ENCODE results near the gene IQSEC1. TPM values are rescaled to one million over a fixed set of nuclear protein-coding genes. Genes with fewer than 3 reads are reported as not detected.

Gene IQSEC1
- total RNA-seq, 2 experiments from 2014 or later: 20.1 to 22.2 TPM

- DNase-seq: no peak
- Mint-ChIP-seq H3K4me3 (no peak overlapping the region), H3K27ac (peak overlapping the region; percentile 5), H3K27me3 (no peaks in the 10 kb centered on the region), H3K9me3 (no peaks in the 10 kb centered on the region), H3K4me1 (peaks cover 55% of the 10 kb centered on the region), H3K36me3 (peaks cover 20% of the 10 kb centered on the region)
These were observed 75.8 kb downstream of the IQSEC1 start for GRCh38 chr3:12997387-12997786.

GRCh38 chr3:12996181-12996506 lies 77.1 kb downstream of the IQSEC1 start:
- Mint-ChIP-seq H3K4me1 (peaks cover 50% of the 10 kb centered on the region), H3K27ac (peak overlapping the region; percentile 51), H3K27me3 (no peaks in the 10 kb centered on the region), H3K9me3 (no peaks in the 10 kb centered on the region), H3K36me3 (peaks cover 15% of the 10 kb centered on the region), H3K4me3 (no peak overlapping the region)
- DNase-seq: no peak

GRCh38 chr3:12995389-12996180 lies 77.6 kb downstream of the IQSEC1 start:
- Mint-ChIP-seq H3K27me3 (no peaks in the 10 kb centered on the region), H3K9me3 (no peaks in the 10 kb centered on the region), H3K36me3 (peaks cover 14% of the 10 kb centered on the region), H3K27ac (peak overlapping the region; percentile 92), H3K4me3 (peak overlapping the region; percentile 86), H3K4me1 (peaks cover 55% of the 10 kb centered on the region)
- DNase-seq: no peak

GRCh38 chr3:12994607-12995388 lies 78.4 kb downstream of the IQSEC1 start:
- H3K27ac Mint-ChIP-seq: peak overlapping the region; percentile 92
- no peaks in the 10 kb centered on the region for H3K9me3 Mint-ChIP-seq

GRCh38 chr3:12994357-12994606 lies 78.9 kb downstream of the IQSEC1 start:
- H3K4me3 Mint-ChIP-seq: peak overlapping the region; percentile 86
- peaks cover 12% of the 10 kb centered on the region for H3K36me3 Mint-ChIP-seq
- peaks cover 52% of the 10 kb centered on the region for H3K4me1 Mint-ChIP-seq
- no peaks in the 10 kb centered on the region for H3K9me3 Mint-ChIP-seq
- H3K27me3 Mint-ChIP-seq: no peaks in the 10 kb centered on the region
- H3K27ac Mint-ChIP-seq: no peak overlapping the region
- no peak for DNase-seq

More at GRCh38 chr3:12994607-12995388, 78.4 kb downstream of the IQSEC1 start:
- no peaks in the 10 kb centered on the region for H3K27me3 Mint-ChIP-seq
- peak overlapping the region; percentile 86 for H3K4me3 Mint-ChIP-seq
- peaks cover 12% of the 10 kb centered on the region for H3K36me3 Mint-ChIP-seq
- H3K4me1 Mint-ChIP-seq: peaks cover 53% of the 10 kb centered on the region
- peak; percentile 92 for DNase-seq

- Mint-ChIP-seq H3K4me1 (peaks cover 51% of the 10 kb centered on the region), H3K27ac (no peak overlapping the region), H3K27me3 (no peaks in the 10 kb centered on the region), H3K36me3 (peaks cover 10% of the 10 kb centered on the region), H3K9me3 (no peaks in the 10 kb centered on the region), H3K4me3 (peak overlapping the region; percentile 86)
- peak; percentile 37 for DNase-seq
These were observed 79.5 kb downstream of the IQSEC1 start for GRCh38 chr3:12993517-12994356.

GRCh38 chr3:12992629-12993516 lies 80.4 kb downstream of the IQSEC1 start:
- Mint-ChIP-seq H3K4me1 (peaks cover 48% of the 10 kb centered on the region), H3K27me3 (no peaks in the 10 kb centered on the region), H3K9me3 (no peaks in the 10 kb centered on the region), H3K4me3 (peak overlapping the region; percentile 51), H3K27ac (peak overlapping the region; percentile 25), H3K36me3 (peaks cover 4% of the 10 kb centered on the region)
- DNase-seq: peak; percentile 53

- H3K27me3 Mint-ChIP-seq: no peaks in the 10 kb centered on the region
- H3K4me1 Mint-ChIP-seq: peaks cover 48% of the 10 kb centered on the region
- H3K4me3 Mint-ChIP-seq: no peak overlapping the region
- H3K27ac Mint-ChIP-seq: no peak overlapping the region
- H3K9me3 Mint-ChIP-seq: no peaks in the 10 kb centered on the region
- H3K36me3 Mint-ChIP-seq: peaks cover 6% of the 10 kb centered on the region
- no peak for DNase-seq
These were observed 81.4 kb downstream of the IQSEC1 start for GRCh38 chr3:12991861-12992281.

- peaks cover 6% of the 10 kb centered on the region for H3K36me3 Mint-ChIP-seq
- H3K4me3 Mint-ChIP-seq: no peak overlapping the region
- peaks cover 44% of the 10 kb centered on the region for H3K4me1 Mint-ChIP-seq
- H3K27ac Mint-ChIP-seq: no peak overlapping the region
- DNase-seq: no peak
- no peaks in the 10 kb centered on the region for H3K27me3 Mint-ChIP-seq
- no peaks in the 10 kb centered on the region for H3K9me3 Mint-ChIP-seq
These were observed 81.8 kb downstream of the IQSEC1 start for GRCh38 chr3:12991481-12991837.

- Mint-ChIP-seq H3K36me3 (peaks cover 6% of the 10 kb centered on the region), H3K27me3 (no peaks in the 10 kb centered on the region), H3K9me3 (no peaks in the 10 kb centered on the region), H3K4me3 (no peak overlapping the region), H3K27ac (no peak overlapping the region), H3K4me1 (peaks cover 39% of the 10 kb centered on the region)
- DNase-seq: no peak
These were observed 82.3 kb downstream of the IQSEC1 start for GRCh38 chr3:12990781-12991480.

GRCh38 chr3:12990306-12990705 lies 82.9 kb downstream of the IQSEC1 start:
- Mint-ChIP-seq H3K36me3 (peaks cover 6% of the 10 kb centered on the region), H3K4me3 (no peak overlapping the region), H3K27me3 (no peaks in the 10 kb centered on the region), H3K27ac (peak overlapping the region; percentile 42), H3K9me3 (no peaks in the 10 kb centered on the region), H3K4me1 (peaks cover 34% of the 10 kb centered on the region)
- no peak for DNase-seq

GRCh38 chr3:12988728-12989454 lies 84.3 kb downstream of the IQSEC1 start:
- H3K36me3 Mint-ChIP-seq: peaks cover 4% of the 10 kb centered on the region
- H3K4me3 Mint-ChIP-seq: no peak overlapping the region
- no peaks in the 10 kb centered on the region for H3K27me3 Mint-ChIP-seq
- peaks cover 37% of the 10 kb centered on the region for H3K4me1 Mint-ChIP-seq
- no peak overlapping the region for H3K27ac Mint-ChIP-seq
- H3K9me3 Mint-ChIP-seq: no peaks in the 10 kb centered on the region
- no peak for DNase-seq

- DNase-seq: no peak
- peaks cover 4% of the 10 kb centered on the region for H3K36me3 Mint-ChIP-seq
- no peak overlapping the region for H3K4me3 Mint-ChIP-seq
- no peaks in the 10 kb centered on the region for H3K9me3 Mint-ChIP-seq
- no peak overlapping the region for H3K27ac Mint-ChIP-seq
- H3K4me1 Mint-ChIP-seq: peaks cover 41% of the 10 kb centered on the region
- H3K27me3 Mint-ChIP-seq: no peaks in the 10 kb centered on the region
These were observed 85.6 kb downstream of the IQSEC1 start for GRCh38 chr3:12987602-12988001.

Data from activated naive CD8-positive, alpha-beta T cell treated with anti-CD3 and anti-CD28 coated beads for 36 hours (primary cell).